Ovary (tissue), 3 donors: ENCODE measurements around the gene RNF166.

Experiments
- CTCF ChIP-seq, 3 donors: fragments of 450-650 bp in 2 of 3; fragments of 200-600 bp in 1 of 3; IDR thresholded peaks; one replicate each; pipeline versions ENCODE4 v1.5.1 to v1.8.0; 2016 to 2022; ENCODE audit warnings: antibody characterized with exemption in 3 of 3, mild to moderate bottlenecking in 1 of 3
- EP300 ChIP-seq: sonication (generic); formaldehyde crosslinking; IDR thresholded peaks from one replicate; pipeline ENCODE4 v1.6.1; 2017; ENCODE audit warnings: antibody characterized with exemption
- donor health status: DM: no; HTN: no; CAD: no.

GRCh38 chr16:88673716-88674379, 32.4 kb downstream of the RNF166 start:
- no peak for TF ChIP-seq CTCF (IDR thresholded peaks at IDR 0.05)
- TF ChIP-seq EP300: no peak
